Keratinocyte (primary cell): ENCODE results near the gene PRDM8.
A peak's percentile ranks its signal among the peaks of the same experiment; 100 is the strongest.

ENCODE experiments used
- EZH2 ChIP-seq: IDR thresholded peaks from one replicate; pipeline ENCODE4 v1.6.1; 2012; ENCODE audit warnings: inconsistent platforms, mild to moderate bottlenecking, low read length, moderate library complexity
- TF ChIP-seq, protein P1 (sequence below), 3 experiments: IDR thresholded peaks in 1 of 3; conservative IDR thresholded peaks in 1 of 3; optimal IDR thresholded peaks in 1 of 3; 2 replicates in 2 of 3; 3 replicates in 1 of 3; pipeline versions ENCODE3 to v1.5.1; 2011; ENCODE audit warnings: low read length in 3 of 3, mild to moderate bottlenecking in 3 of 3, moderate library complexity in 2 of 3, control low read depth in 1 of 3, inconsistent platforms in 1 of 3; ENCODE audit not compliant: insufficient read depth in 2 of 3; ENCODE audit errors: extremely low read depth in 1 of 3

- TF ChIP-seq, protein P1, sequence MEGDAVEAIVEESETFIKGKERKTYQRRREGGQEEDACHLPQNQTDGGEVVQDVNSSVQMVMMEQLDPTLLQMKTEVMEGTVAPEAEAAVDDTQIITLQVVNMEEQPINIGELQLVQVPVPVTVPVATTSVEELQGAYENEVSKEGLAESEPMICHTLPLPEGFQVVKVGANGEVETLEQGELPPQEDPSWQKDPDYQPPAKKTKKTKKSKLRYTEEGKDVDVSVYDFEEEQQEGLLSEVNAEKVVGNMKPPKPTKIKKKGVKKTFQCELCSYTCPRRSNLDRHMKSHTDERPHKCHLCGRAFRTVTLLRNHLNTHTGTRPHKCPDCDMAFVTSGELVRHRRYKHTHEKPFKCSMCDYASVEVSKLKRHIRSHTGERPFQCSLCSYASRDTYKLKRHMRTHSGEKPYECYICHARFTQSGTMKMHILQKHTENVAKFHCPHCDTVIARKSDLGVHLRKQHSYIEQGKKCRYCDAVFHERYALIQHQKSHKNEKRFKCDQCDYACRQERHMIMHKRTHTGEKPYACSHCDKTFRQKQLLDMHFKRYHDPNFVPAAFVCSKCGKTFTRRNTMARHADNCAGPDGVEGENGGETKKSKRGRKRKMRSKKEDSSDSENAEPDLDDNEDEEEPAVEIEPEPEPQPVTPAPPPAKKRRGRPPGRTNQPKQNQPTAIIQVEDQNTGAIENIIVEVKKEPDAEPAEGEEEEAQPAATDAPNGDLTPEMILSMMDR (optimal IDR thresholded peaks at IDR 0.05 in 1 of 3, IDR thresholded peaks at IDR 0.05 in 1 of 3, conservative IDR thresholded peaks at IDR 0.05 in 1 of 3; ENCODE audit: extremely low read depth in 1 of 3, insufficient read depth in 2 of 3, low read length in 3 of 3): no peak
- peak; percentile 26 for TF ChIP-seq EZH2
These were observed 518 bp downstream of the PRDM8 start for GRCh38 chr4:80197601-80198440.
